IMR-90 (cell line): Measurements from ENCODE around the gene TRABD. TPM values are rescaled to one million over a fixed set of nuclear protein-coding genes. Genes with fewer than 3 reads are reported as not detected.

ENCODE experiments used
- ATAC-seq: fragments of 200-7000 bp; cut with Tn5 transposase; 2 replicates; pipeline ENCODE4 v1.9.1; 2020; ENCODE audit warnings: low read depth, mild to moderate bottlenecking, moderate library complexity
- BruUV-seq: library from RNA; stranded (reverse); fragments of 400-500 nt; replicated peaks from 2 replicates; lab custom pipeline; 2021; lab: Mats Ljungman, UMichigan
- CTCF ChIA-PET: fragments of 300-600 bp; formaldehyde crosslinking; extraction: SDS; loops from one replicate; lab custom pipeline; 2021; ENCODE audit warnings: antibody characterized with exemption; lab: Yijun Ruan, JAX
- POLR2A ChIA-PET: fragments of 300-600 bp; sonication (Branson Sonifier 250); formaldehyde crosslinking; loops from one replicate; lab custom pipeline; 2022; ENCODE audit warnings: antibody characterized with exemption; ENCODE audit not compliant: unreplicated experiment; lab: Charles Lee
- DNase-seq: peaks from one replicate; pipeline ENCODE4 v3.0.0; 2013
- H2AFZ ChIP-seq: replicated peaks from 2 replicates; pipeline ENCODE3; 2013; ENCODE audit warnings: low read length, mild to moderate bottlenecking; ENCODE audit not compliant: poor library complexity
- H2AK5ac ChIP-seq: 2 replicates; pipeline ENCODE4 v1.6.1; 2013; ENCODE audit warnings: low read depth, low read length, inconsistent platforms
- H2AK9ac ChIP-seq: replicated peaks from 2 replicates; pipeline ENCODE3; 2013; ENCODE audit warnings: mild to moderate bottlenecking, low read depth, low read length, moderate library complexity; ENCODE audit not compliant: poor library complexity
- H2BK120ac ChIP-seq: 2 replicates; pipeline ENCODE4 v1.6.1; 2013; ENCODE audit warnings: low read depth, low read length, inconsistent platforms
- H2BK15ac ChIP-seq: 3 replicates; pipeline ENCODE4 v1.6.1; 2013; ENCODE audit warnings: low read depth, low read length, inconsistent platforms
- H2BK20ac ChIP-seq: 2 replicates; pipeline ENCODE4 v1.6.1; 2013; ENCODE audit warnings: low read depth, mild to moderate bottlenecking, inconsistent platforms, low read length, moderate library complexity
- H2BK5ac ChIP-seq: 2 replicates; pipeline ENCODE4 v1.6.1; 2013; ENCODE audit warnings: mild to moderate bottlenecking, low read depth, low read length, inconsistent platforms; ENCODE audit not compliant: poor library complexity, severe bottlenecking
- H3K14ac ChIP-seq: replicated peaks from 2 replicates; pipeline ENCODE4 v1.6.1; 2013; ENCODE audit warnings: low read depth, low read length, inconsistent platforms
- H3K18ac ChIP-seq: 2 replicates; pipeline ENCODE4 v1.6.1; 2013; ENCODE audit warnings: low read depth, low read length, control low read depth
- H3K23ac ChIP-seq: 2 replicates; pipeline ENCODE4 v1.6.1; 2013; ENCODE audit warnings: low read depth, low read length, inconsistent platforms
- H3K27ac ChIP-seq: 2 replicates; pipeline ENCODE4 v1.5.1; 2013; ENCODE audit warnings: mild to moderate bottlenecking, control low read depth, low read length; ENCODE audit not compliant: insufficient read depth
- H3K27me3 ChIP-seq: 2 replicates; pipeline ENCODE4 v1.6.1; 2013; ENCODE audit warnings: low read length; ENCODE audit not compliant: control insufficient read depth, insufficient read depth
- H3K36me3 ChIP-seq: 2 replicates; pipeline ENCODE4 v1.6.1; 2013; ENCODE audit warnings: low read length, mixed read lengths; ENCODE audit not compliant: control insufficient read depth, insufficient read depth
- H3K4ac ChIP-seq: 2 replicates; pipeline ENCODE4 v1.6.1; 2013; ENCODE audit warnings: low read depth, low read length, inconsistent platforms
- H3K4me1 ChIP-seq: 2 replicates; pipeline ENCODE4 v1.6.1; 2013; ENCODE audit warnings: low read length, mixed read lengths; ENCODE audit not compliant: control insufficient read depth, insufficient read depth
- H3K4me2 ChIP-seq: 2 replicates; pipeline ENCODE4 v1.6.1; 2013; ENCODE audit warnings: low read depth, mild to moderate bottlenecking, control low read depth, low read length, moderate library complexity
- H3K4me3 ChIP-seq: 2 replicates; pipeline ENCODE4 v1.5.1; 2013; ENCODE audit warnings: low read depth, mild to moderate bottlenecking, control low read depth, low read length, moderate library complexity; ENCODE audit not compliant: insufficient read depth
- H3K56ac ChIP-seq: 2 replicates; pipeline ENCODE4 v1.6.1; 2013; ENCODE audit warnings: low read length, inconsistent platforms; ENCODE audit not compliant: insufficient read depth; ENCODE audit errors: extremely low read depth
- H3K79me1 ChIP-seq, 2 experiments: 2 replicates each; pipeline ENCODE4 v1.6.1; 2013; ENCODE audit warnings: low read length in 2 of 2, inconsistent platforms in 1 of 2, low read depth in 1 of 2
- H3K9ac ChIP-seq: 2 replicates; pipeline ENCODE4 v1.6.1; 2013; ENCODE audit warnings: low read depth, low read length, control low read depth
- H3K9me1 ChIP-seq: 2 replicates; pipeline ENCODE4 v1.6.1; 2013; ENCODE audit warnings: low read length, inconsistent platforms; ENCODE audit not compliant: insufficient read depth
- H3K9me3 ChIP-seq: 2 replicates; pipeline ENCODE4 v1.6.1; 2013; ENCODE audit warnings: low read length; ENCODE audit not compliant: control insufficient read depth, insufficient read depth
- H4K20me1 ChIP-seq: 2 replicates; pipeline ENCODE4 v1.6.1; 2013; ENCODE audit warnings: low read length, inconsistent platforms; ENCODE audit not compliant: insufficient read depth
- H4K5ac ChIP-seq: 2 replicates; pipeline ENCODE4 v1.6.1; 2013; ENCODE audit warnings: mild to moderate bottlenecking, low read depth, low read length, control low read depth
- H4K8ac ChIP-seq, 2 experiments: 2 replicates each; pipeline ENCODE4 v1.6.1; 2013; ENCODE audit warnings: low read depth in 2 of 2, low read length in 2 of 2, control low read depth in 1 of 2, inconsistent platforms in 1 of 2
- H4K91ac ChIP-seq: 2 replicates; pipeline ENCODE4 v1.6.1; 2013; ENCODE audit warnings: low read depth, low read length, inconsistent platforms; ENCODE audit not compliant: insufficient read depth
- BHLHE40 ChIP-seq: fragments of 150-350 bp; IDR thresholded peaks from 2 replicates; pipeline ENCODE4 v1.6.1; 2016; ENCODE audit warnings: mild to moderate bottlenecking, low read depth, low read length
- CEBPB ChIP-seq: IDR thresholded peaks from 2 replicates; pipeline ENCODE4 v1.6.1; 2012; ENCODE audit warnings: low read depth, low read length, improper control_type of control experiment
- MAZ ChIP-seq: IDR thresholded peaks from 2 replicates; pipeline ENCODE4 v1.6.1; 2012; ENCODE audit warnings: low read depth, mild to moderate bottlenecking, low read length, improper control_type of control experiment, moderate library complexity, borderline replicate concordance
- NFE2L2 ChIP-seq: fragments of 150-350 bp; IDR thresholded peaks from 2 replicates; pipeline ENCODE4 v1.6.1; 2016; ENCODE audit warnings: low read depth, mild to moderate bottlenecking, low read length
- POLR2A ChIP-seq: IDR thresholded peaks from 2 replicates; pipeline ENCODE4 v1.6.1; 2012; ENCODE audit warnings: mild to moderate bottlenecking, low read depth, low read length
- RCOR1 ChIP-seq: IDR thresholded peaks from 2 replicates; pipeline ENCODE4 v1.6.1; 2012; ENCODE audit warnings: mild to moderate bottlenecking, low read length, improper control_type of control experiment; ENCODE audit not compliant: insufficient replicate concordance
- WGBS, 2 experiments: methylation state at CpG; one replicate each; pipeline versions ENCODE4 v1.1.5 to v1.1.7; 2013; ENCODE audit warnings: missing lambda C conversion rate in 2 of 2; ENCODE audit not compliant: insufficient read length in 1 of 2; ENCODE audit errors: extremely low coverage in 2 of 2; 5-methylcytosine and 5-hydroxymethylcytosine counted together
- dilution Hi-C: fragments of 300-500 bp; cut with HindIII; formaldehyde crosslinking; loops from one replicate; pipeline ENCODE4 v1.14.3; 2018; ENCODE audit warnings: low sequenced_read_pairs; ENCODE audit not compliant: unreplicated experiment
- in situ Hi-C: fragments of 300-500 bp; cut with MboI; formaldehyde crosslinking; loops from 3 replicates; pipeline ENCODE4 v1.14.3; 2019; ENCODE audit warnings: low sequenced_read_pairs, inconsistent platforms, mixed read lengths
- intact Hi-C: fragments of 100-400 bp; cut with micrococcal nuclease; formaldehyde crosslinking; loops from 2 replicates; pipeline ENCODE4 v1.10.0; 2022
- polyA plus RNA-seq, 3 experiments: library from polyadenylated mRNA; depleted of rRNA; stranded (reverse); fragments of >200 nt; gene quantifications; 2 replicates each; pipeline ENCODE4 v1.2.3, GENCODE V29; 2012; ENCODE audit warnings: low replicate concordance in 1 of 3
- total RNA-seq: library from RNA; depleted of rRNA; stranded (reverse); fragments of >200 nt; gene quantifications from 2 replicates; pipeline ENCODE4 v1.2.3, GENCODE V29; 2012

TRABD gene
- total and polyA plus RNA-seq, 2 of the 4 experiments (the other 2 are of a cell fraction) = 13.4 to 42.7 TPM

- POLR2A ChIA-PET = no interaction called here
- Histone ChIP-seq H3K4ac (no peak overlapping the region), H3K56ac (no peak overlapping the region), H3K4me3 (no peak overlapping the region), H3K36me3 (peaks cover 45% of the 10 kb centered on the region), H3K14ac (no peak overlapping the region), H3K79me1 (peaks cover 17 to 75% of the 10 kb centered on the region in 2 experiments), H4K20me1 (peaks cover 52% of the 10 kb centered on the region), H2BK5ac (no peak overlapping the region), H2BK120ac (no peak overlapping the region), H3K23ac (no peak overlapping the region), H2AK9ac (no peak overlapping the region), H3K27ac (no peak overlapping the region), H3K9me1 (no peaks in the 10 kb centered on the region; the same call in 1 of the 2 replicates), H3K4me2 (no peak overlapping the region), H3K9ac (no peak overlapping the region), H4K8ac (no peak overlapping the region), H2AFZ (peak overlapping the region; percentile 63), H3K4me1 (no peaks in the 10 kb centered on the region), H3K27me3 (no peaks in the 10 kb centered on the region), H3K9me3 (no peaks in the 10 kb centered on the region), H2BK20ac (no peak overlapping the region), H2AK5ac (no peak overlapping the region), H3K18ac (no peak overlapping the region), H4K5ac (no peak overlapping the region), H2BK15ac (no peak overlapping the region), H4K91ac (no peak overlapping the region)
- CTCF ChIA-PET = no interaction called here
- TF ChIP-seq NFE2L2 = no peak
- no peak for TF ChIP-seq RCOR1
- no peak for TF ChIP-seq MAZ
- no peak for TF ChIP-seq BHLHE40
- TF ChIP-seq POLR2A = no peak
- no peak for TF ChIP-seq CEBPB
- DNase-seq = no peak
- intact Hi-C loops (loop anchor here (1.0 to 10.0 kb wide), 3 partner anchors 63 to 278 kb away; no protein-coding TSS in a partner anchor), dilution Hi-C loops (no loop called here), in situ Hi-C loops (loop anchor here (25.0 kb wide), 1 partner anchor 397 kb away; no protein-coding TSS in a partner anchor)
- WGBS, 2 experiments = 86% methylated on average over 24 of the region's 31 CpGs; no CpG with 5 or more reads in 1 of the 2 experiments
- ATAC-seq = peak; percentile 6
- no TSS peak for BruUV-seq
Measured at GRCh38 chr22:50208939-50209892, 23.5 kb downstream of the TRABD start.
